C4-2B (cell line): Measurements from ENCODE around the gene FOXQ1.

Experiments
- CTCF ChIP-seq: fragments of 450-650 bp; conservative IDR thresholded peaks from 2 replicates; pipeline ENCODE4 v1.5.1; 2017; ENCODE audit warnings: mild to moderate bottlenecking
- ZFX ChIP-seq: fragments of 450-650 bp; IDR thresholded peaks from 2 replicates; pipeline ENCODE4 v1.6.1; 2017

DNA sequence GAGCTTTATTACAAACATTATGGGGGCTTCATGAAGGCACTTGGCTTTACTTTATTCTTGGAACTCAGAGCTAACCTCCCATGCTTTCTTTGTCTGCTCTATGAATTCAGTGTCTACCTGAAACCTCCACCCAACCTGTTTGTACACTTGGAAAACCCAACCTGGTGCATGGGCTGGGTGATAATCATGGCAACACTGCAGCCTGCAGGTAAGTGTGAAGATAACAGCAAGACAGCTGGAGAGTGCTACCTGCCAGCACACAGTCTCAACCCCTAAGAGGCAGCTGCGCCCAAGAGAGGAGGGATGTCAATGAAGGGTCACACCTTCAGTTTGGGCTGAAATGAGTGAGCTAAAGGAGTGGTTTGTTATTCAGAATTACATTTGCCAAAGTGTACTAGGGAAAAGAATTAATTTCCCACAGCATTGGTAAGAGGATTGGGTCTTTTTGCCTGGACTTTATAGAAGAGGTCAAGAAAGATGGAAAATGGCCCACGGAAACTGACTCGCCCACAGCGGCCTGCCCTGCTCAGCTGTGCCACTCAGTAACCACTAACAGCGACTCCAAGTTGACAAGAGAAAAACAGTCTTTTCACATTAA is 24.4 kb downstream of the FOXQ1 start:
- TF ChIP-seq CTCF = peak; percentile 81
- no peak for TF ChIP-seq ZFX
